GM21576 (cell line): Measurements from ENCODE around the gene ZNF560.

Experiments
- ATAC-seq: cut with Tn5 transposase; IDR thresholded peaks from one replicate; pipeline ENCODE4 v1.9.1; 2021; ENCODE audit warnings: mild to moderate bottlenecking, moderate library complexity; ENCODE audit not compliant: unreplicated experiment

ZNF560 gene

GRCh38 chr19:9436358-9436757 lies 62.1 kb downstream of the ZNF560 start:
- no peak for ATAC-seq

- peak; percentile 87 for ATAC-seq
Measured at GRCh38 chr19:9435279-9436268, 62.8 kb downstream of the ZNF560 start, which contains the start of gene ZNF266. ZNF266 (minus strand) TSS chr19:9435573; CDS start chr19:9420089, 15,484 bp downstream.

GRCh38 chr19:9431475-9431874 lies 66.9 kb downstream of the ZNF560 start:
- no peak for ATAC-seq

- no peak for ATAC-seq
Measured at GRCh38 chr19:9430444-9430843, 68.0 kb downstream of the ZNF560 start.

- ATAC-seq = no peak
Measured at GRCh38 chr19:9427941-9428340, 70.5 kb downstream of the ZNF560 start.
